Thyroid gland (tissue), 4 donors: ENCODE results near the gene GPR158.

Experiments used
- POLR2A ChIP-seq, 2 donors: fragments of 450-650 bp; IDR thresholded peaks; one replicate each; pipeline ENCODE4 v1.6.1; 2017; ENCODE audit warnings: antibody characterized with exemption in 2 of 2, mild to moderate bottlenecking in 2 of 2, moderate library complexity in 1 of 2
- TF ChIP-seq, protein P1 (sequence below), 6 experiments: fragments of 200-600 bp in 3 of 6; fragments of 450-650 bp in 3 of 6; sonication (generic) in 3 of 6; IDR thresholded peaks; one replicate each; pipeline ENCODE4 v1.5.1; 2016 to 2019; ENCODE audit warnings: antibody characterized with exemption in 6 of 6, mild to moderate bottlenecking in 2 of 6, inconsistent platforms in 1 of 6, moderate library complexity in 1 of 6

DNA sequence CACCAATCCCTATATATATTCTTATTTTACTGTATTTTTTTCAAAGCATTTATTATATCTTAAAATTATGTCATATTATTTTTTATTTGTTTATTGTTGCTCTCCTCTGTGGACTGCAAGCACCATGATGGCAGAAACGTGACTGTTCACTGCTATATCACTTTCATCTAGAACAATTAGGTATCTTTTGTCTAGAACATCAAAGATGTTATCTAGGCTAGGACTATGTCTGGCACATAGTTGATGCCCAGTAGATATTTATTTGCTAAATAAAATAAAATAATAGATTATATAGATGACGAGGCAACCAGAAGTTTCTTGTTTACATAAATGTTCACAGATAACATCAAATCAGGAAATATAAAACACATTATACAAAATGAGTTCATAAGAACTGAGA is 12.4 kb upstream of the GPR158 start:
- TF ChIP-seq, protein P1, sequence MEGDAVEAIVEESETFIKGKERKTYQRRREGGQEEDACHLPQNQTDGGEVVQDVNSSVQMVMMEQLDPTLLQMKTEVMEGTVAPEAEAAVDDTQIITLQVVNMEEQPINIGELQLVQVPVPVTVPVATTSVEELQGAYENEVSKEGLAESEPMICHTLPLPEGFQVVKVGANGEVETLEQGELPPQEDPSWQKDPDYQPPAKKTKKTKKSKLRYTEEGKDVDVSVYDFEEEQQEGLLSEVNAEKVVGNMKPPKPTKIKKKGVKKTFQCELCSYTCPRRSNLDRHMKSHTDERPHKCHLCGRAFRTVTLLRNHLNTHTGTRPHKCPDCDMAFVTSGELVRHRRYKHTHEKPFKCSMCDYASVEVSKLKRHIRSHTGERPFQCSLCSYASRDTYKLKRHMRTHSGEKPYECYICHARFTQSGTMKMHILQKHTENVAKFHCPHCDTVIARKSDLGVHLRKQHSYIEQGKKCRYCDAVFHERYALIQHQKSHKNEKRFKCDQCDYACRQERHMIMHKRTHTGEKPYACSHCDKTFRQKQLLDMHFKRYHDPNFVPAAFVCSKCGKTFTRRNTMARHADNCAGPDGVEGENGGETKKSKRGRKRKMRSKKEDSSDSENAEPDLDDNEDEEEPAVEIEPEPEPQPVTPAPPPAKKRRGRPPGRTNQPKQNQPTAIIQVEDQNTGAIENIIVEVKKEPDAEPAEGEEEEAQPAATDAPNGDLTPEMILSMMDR (IDR thresholded peaks at IDR 0.05), result no peak
- TF ChIP-seq POLR2A (IDR thresholded peaks at IDR 0.05), result no peak
